Heart left ventricle (tissue), 13 donors: Measurements from ENCODE around the gene ZNF74.

ENCODE experiments used
- CTCF ChIP-seq, 12 donors: fragments of 200-600 bp; sonication (generic) in 4 of 12; IDR thresholded peaks; one replicate each; pipeline versions ENCODE4 v1.5.0 to v1.8.0; 2018 to 2022; ENCODE audit warnings: antibody characterized with exemption in 12 of 12, mild to moderate bottlenecking in 5 of 12
- POLR2A ChIP-seq, 2 donors: fragments of 450-650 bp; IDR thresholded peaks; one replicate each; pipeline ENCODE4 v1.6.1; 2017; ENCODE audit warnings: antibody characterized with exemption in 2 of 2, mild to moderate bottlenecking in 2 of 2, moderate library complexity in 2 of 2
- donor health status: ischemic (EF 13 %, LVEDD 7.1; RV severe dilation, severe dysfunction).
- donor health status: DM: no; HTN: yes; CAD: no.
- donor health status: DM: no; HTN: no; CAD: no.
- donor health status: ischemic (EF 25% LVEDD 6.9; RV normal size, moderate dysfunction).
- donor health status: ischemic (EF 25% LVEDD 5.7; RV mildly dilated, moderate dysfunction).
- donor health status: ischemic (EF 35%, LVEDD 5.7; RV mildly dilated, moderate dysfunction).
- donor health status: nonischemic (EF 11% LVEDD 7.7; RV severe dilation, severe dysfunction).
- donor health status: DM: yes; HTN: yes; CAD: no.
- donor health status: PGD.
- donor health status: ischemic (EF 29% LVEDD 5.4; RV normal size, mild dysfunction).
- donor health status: nonischemic (EF 23%, LVEDD 6.1; RV moderate dilation, normal function).

- no peak for TF ChIP-seq CTCF (IDR thresholded peaks at IDR 0.05)
- no peak for TF ChIP-seq POLR2A (IDR thresholded peaks at IDR 0.05)
Measured at GRCh38 chr22:20384171-20384570, 9.8 kb upstream of the ZNF74 start.
